Measurements from ENCODE around the gene ATP9A. TPM values are rescaled to one million over a fixed set of nuclear protein-coding genes. Genes with fewer than 3 reads are reported as not detected.

Gene ATP9A
- total and polyA plus RNA-seq, 10 of the 15 experiments (the other 5 are each of a cell fraction or from before 2014, with no cell fraction given), result 0.03 to 0.81 (median 0.14) TPM

DNA sequence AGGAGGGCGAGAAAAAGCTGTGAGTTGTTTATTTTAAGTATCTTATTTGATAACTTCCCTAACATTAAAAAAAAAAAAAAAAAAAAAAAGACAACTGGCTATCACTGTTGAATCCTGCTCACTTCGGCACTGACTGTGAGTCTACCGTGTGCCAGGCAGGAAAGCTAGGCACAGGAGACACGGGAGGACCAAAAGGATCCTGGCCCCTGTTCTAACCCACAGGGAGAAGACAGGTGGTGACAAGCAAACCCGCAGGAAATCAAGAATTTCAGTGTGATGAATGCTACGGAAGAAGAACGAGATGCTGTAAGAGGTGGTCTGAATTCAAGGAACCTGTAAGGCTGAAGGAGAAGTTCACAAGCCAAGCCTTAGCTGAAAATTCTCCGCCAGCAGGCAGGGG lies 130.9 kb downstream of the ATP9A start:
- no TSS peak for BruUV-seq (replicated peaks)

More for the DNA sequence above, 130.9 kb downstream of the ATP9A start:
- Histone ChIP-seq H3K36me3 (ENCODE audit: control insufficient read depth in 2 of 2, insufficient read depth in 2 of 2, low read length in 1 of 2) (no peaks in the 10 kb centered on the region), H3K4me3 (no peak overlapping the region), H3K27me3 (replicated peaks in 1 of 2; ENCODE audit: control insufficient read depth in 2 of 2, insufficient read depth in 2 of 2, low read length in 1 of 2) (no peaks in the 10 kb centered on the region), H2AFZ (ENCODE audit: control insufficient read depth, low read depth, low read length) (no peak overlapping the region), H3K4me2 (ENCODE audit: control insufficient read depth, insufficient read depth) (no peak overlapping the region), H3K9me3 (replicated peaks; ENCODE audit: control insufficient read depth, insufficient read depth, low read length) (no peaks in the 10 kb centered on the region), H3K4me1 (ENCODE audit: control insufficient read depth, insufficient read depth, low read length) (no peaks in the 10 kb centered on the region), H3K9ac (ENCODE audit: control insufficient read depth, insufficient read depth, low read length) (no peak overlapping the region), H4K20me1 (ENCODE audit: control insufficient read depth, insufficient read depth) (no peaks in the 10 kb centered on the region), H3K27ac (ENCODE audit: control insufficient read depth, insufficient read depth) (no peak overlapping the region), H3K79me2 (ENCODE audit: control insufficient read depth, insufficient read depth, low read length) (no peaks in the 10 kb centered on the region)
- in situ Hi-C loops (cut with MboI) (no loop called here), intact Hi-C loops (cut with micrococcal nuclease; ENCODE audit: unreplicated experiment) (loop anchor here (10.0 kb wide), 1 partner anchor 128 kb away; the partner anchor contains the start of gene ATP9A)
- ATAC-seq (no peak), FAIRE-seq (no peak), DNase-seq (ENCODE audit: low read depth, low spot score) (no peak)
- no peak for TF ChIP-seq SUPT20H (IDR thresholded peaks at IDR 0.05; ENCODE audit: borderline replicate concordance, control insufficient read depth, low read depth, low read length)
- TF ChIP-seq IRF4 (IDR thresholded peaks at IDR 0.05; ENCODE audit: low read depth, low read length), result no peak
- no peak for TF ChIP-seq ZSCAN29 (IDR thresholded peaks at IDR 0.05)
- no peak for TF ChIP-seq NFXL1 (IDR thresholded peaks at IDR 0.05; ENCODE audit: borderline replicate concordance)
- TF ChIP-seq STAT3 (IDR thresholded peaks at IDR 0.05; ENCODE audit: low read depth, low read length), result no peak
- TF ChIP-seq STAT1 (conservative IDR thresholded peaks at IDR 0.05), result no peak
- no peak for TF ChIP-seq PAX8 (IDR thresholded peaks at IDR 0.05)
- no peak for TF ChIP-seq NRF1 (conservative IDR thresholded peaks at IDR 0.05; ENCODE audit: low read depth, low read length)
- no peak for TF ChIP-seq PML (IDR thresholded peaks at IDR 0.05; ENCODE audit: low read length)
- TF ChIP-seq, protein P1, sequence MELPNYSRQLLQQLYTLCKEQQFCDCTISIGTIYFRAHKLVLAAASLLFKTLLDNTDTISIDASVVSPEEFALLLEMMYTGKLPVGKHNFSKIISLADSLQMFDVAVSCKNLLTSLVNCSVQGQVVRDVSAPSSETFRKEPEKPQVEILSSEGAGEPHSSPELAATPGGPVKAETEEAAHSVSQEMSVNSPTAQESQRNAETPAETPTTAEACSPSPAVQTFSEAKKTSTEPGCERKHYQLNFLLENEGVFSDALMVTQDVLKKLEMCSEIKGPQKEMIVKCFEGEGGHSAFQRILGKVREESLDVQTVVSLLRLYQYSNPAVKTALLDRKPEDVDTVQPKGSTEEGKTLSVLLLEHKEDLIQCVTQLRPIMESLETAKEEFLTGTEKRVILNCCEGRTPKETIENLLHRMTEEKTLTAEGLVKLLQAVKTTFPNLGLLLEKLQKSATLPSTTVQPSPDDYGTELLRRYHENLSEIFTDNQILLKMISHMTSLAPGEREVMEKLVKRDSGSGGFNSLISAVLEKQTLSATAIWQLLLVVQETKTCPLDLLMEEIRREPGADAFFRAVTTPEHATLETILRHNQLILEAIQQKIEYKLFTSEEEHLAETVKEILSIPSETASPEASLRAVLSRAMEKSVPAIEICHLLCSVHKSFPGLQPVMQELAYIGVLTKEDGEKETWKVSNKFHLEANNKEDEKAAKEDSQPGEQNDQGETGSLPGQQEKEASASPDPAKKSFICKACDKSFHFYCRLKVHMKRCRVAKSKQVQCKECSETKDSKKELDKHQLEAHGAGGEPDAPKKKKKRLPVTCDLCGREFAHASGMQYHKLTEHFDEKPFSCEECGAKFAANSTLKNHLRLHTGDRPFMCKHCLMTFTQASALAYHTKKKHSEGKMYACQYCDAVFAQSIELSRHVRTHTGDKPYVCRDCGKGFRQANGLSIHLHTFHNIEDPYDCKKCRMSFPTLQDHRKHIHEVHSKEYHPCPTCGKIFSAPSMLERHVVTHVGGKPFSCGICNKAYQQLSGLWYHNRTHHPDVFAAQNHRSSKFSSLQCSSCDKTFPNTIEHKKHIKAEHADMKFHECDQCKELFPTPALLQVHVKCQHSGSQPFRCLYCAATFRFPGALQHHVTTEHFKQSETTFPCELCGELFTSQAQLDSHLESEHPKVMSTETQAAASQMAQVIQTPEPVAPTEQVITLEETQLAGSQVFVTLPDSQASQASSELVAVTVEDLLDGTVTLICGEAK (IDR thresholded peaks at IDR 0.05; ENCODE audit: borderline replicate concordance), result no peak
- TF ChIP-seq RUNX3 (IDR thresholded peaks at IDR 0.05; ENCODE audit: low read length), result no peak
- WGBS (ENCODE audit: insufficient coverage, insufficient replicate concordance, low lambda C conversion rate, missing lambda C conversion rate), result 16% methylated on average over 8 of the region's 8 CpGs
- ChIA-PET SMC1A (ENCODE audit: uncharacterized antibody, unreplicated experiment) (no interaction called here), RAD21 (ENCODE audit: unreplicated experiment) (no interaction called here), POLR2A (interaction anchor here (0.7 kb wide), 1 partner anchor 20 kb away, joined by 10 read pairs; no protein-coding TSS in a partner anchor), CTCF (interaction anchor here (0.8 to 1.1 kb wide), 3 partner anchors 14 to 58 kb away, joined by 3 to 5 read pairs (median 4); no protein-coding TSS in a partner anchor)

All from GM12878 (cell line).